Measurements from ENCODE around the gene MYO5B. TPM values are rescaled to one million over a fixed set of nuclear protein-coding genes. Genes with fewer than 3 reads are reported as not detected.

MYO5B gene
- total RNA-seq, 1 donor from 2014 or later: 0.21 TPM

DNA sequence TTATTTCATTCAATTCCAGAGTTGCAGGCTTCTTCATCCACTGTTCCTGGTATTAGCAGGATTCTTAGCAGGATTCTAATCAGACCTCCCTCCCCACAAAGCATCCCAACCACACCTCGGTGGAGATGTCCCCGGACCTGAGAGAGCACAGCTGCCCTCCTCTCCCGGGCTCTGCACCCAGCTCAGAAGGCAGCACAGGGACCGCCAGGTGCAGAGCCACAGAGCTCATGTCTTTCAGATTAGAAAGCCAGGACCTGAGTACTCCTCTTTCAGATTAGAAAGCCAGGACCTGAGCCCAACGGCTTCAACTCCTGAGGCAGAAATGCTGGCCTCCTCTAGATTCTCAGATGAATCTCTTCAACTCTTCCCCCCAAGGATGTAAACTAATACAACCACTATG, 152.3 kb downstream of the MYO5B start:
- no peaks in the 10 kb centered on the region for H3K9me3 ChIP-seq
- no peak overlapping the region for H3K4me3 ChIP-seq
- no peak overlapping the region for H3K27ac ChIP-seq
- no peaks in the 10 kb centered on the region for H3K36me3 ChIP-seq
- H3K4me1 ChIP-seq: no peaks in the 10 kb centered on the region
- DNase-seq (ENCODE audit: low spot score in 2 of 2): no peak
- no peaks in the 10 kb centered on the region for H3K27me3 ChIP-seq
- TF ChIP-seq, protein P1, sequence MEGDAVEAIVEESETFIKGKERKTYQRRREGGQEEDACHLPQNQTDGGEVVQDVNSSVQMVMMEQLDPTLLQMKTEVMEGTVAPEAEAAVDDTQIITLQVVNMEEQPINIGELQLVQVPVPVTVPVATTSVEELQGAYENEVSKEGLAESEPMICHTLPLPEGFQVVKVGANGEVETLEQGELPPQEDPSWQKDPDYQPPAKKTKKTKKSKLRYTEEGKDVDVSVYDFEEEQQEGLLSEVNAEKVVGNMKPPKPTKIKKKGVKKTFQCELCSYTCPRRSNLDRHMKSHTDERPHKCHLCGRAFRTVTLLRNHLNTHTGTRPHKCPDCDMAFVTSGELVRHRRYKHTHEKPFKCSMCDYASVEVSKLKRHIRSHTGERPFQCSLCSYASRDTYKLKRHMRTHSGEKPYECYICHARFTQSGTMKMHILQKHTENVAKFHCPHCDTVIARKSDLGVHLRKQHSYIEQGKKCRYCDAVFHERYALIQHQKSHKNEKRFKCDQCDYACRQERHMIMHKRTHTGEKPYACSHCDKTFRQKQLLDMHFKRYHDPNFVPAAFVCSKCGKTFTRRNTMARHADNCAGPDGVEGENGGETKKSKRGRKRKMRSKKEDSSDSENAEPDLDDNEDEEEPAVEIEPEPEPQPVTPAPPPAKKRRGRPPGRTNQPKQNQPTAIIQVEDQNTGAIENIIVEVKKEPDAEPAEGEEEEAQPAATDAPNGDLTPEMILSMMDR (IDR thresholded peaks at IDR 0.05): no peak
- intact Hi-C loops (cut with DNase I): no loop called here

DNA sequence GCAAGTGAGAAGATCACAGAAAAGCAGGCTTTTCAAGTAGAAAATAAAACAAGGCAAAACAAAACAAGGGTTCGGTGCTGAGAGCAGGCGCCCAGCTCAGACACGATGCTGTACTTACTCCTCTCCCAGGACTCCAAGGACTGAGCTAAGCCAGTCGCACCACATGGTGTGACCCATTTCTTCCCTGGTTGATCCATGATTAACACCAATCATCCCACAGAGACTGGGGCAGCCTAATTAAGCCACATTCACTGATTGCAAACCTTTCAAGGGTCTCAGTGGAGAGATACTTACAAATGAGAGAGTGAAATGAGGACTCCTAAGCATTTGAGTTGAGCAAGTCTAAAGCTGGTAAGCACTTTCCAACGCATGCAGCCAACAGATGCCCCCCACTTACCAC, 155.2 kb downstream of the MYO5B start:
- no peaks in the 10 kb centered on the region for H3K36me3 ChIP-seq
- no peak for DNase-seq (ENCODE audit: low spot score in 2 of 2)
- no peaks in the 10 kb centered on the region for H3K27me3 ChIP-seq
- H3K9me3 ChIP-seq: no peaks in the 10 kb centered on the region
- intact Hi-C loops (cut with DNase I): no loop called here
- H3K27ac ChIP-seq: no peak overlapping the region
- H3K4me1 ChIP-seq: no peaks in the 10 kb centered on the region
- H3K4me3 ChIP-seq: no peak overlapping the region
- TF ChIP-seq, protein P1 (IDR thresholded peaks at IDR 0.05): no peak

DNA sequence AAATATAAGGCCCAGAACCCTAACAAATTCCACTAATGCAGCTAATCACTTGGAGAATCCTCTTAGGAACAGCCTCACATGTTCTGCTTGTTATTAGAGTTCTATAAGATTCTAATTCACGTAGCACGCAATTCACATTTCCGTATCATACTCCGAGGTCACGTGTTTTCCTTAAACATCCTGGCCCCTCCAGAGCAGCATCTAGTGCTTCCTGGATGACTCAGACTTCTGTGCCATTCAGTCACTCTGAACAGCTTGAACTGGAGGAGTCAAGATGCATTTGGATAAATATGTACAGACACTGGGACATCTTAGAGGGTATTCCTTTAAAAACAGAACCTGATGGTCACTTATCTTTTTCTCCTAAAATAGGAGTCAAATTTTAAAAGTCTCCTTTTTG, 156.5 kb downstream of the MYO5B start:
- Histone ChIP-seq H3K27ac (no peak overlapping the region), H3K36me3 (no peaks in the 10 kb centered on the region), H3K27me3 (no peaks in the 10 kb centered on the region), H3K9me3 (no peaks in the 10 kb centered on the region), H3K4me1 (no peaks in the 10 kb centered on the region), H3K4me3 (no peak overlapping the region)
- TF ChIP-seq, protein P1 (IDR thresholded peaks at IDR 0.05): no peak
- no peak for DNase-seq (ENCODE audit: low spot score in 2 of 2)
- intact Hi-C loops (cut with DNase I): no loop called here

DNA sequence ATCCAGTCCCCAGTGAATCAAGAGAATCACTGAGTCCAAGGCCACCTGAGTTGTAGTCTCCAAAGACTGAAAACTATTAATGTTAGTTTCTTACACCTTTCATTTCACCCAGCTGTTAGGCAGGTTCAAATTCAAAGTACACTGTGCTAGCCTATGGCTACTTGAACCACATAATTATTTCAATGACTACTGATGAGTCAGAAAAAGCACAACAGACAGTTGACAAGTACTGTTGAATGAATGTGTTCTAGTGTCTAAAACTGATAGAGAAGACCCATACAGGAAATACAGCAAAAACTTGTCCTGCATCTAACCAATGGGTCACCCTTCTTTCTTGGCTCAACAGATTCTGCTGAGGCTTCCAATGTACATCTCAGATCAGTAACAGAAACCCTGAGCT, 160.9 kb downstream of the MYO5B start:
- Histone ChIP-seq H3K27ac (no peak overlapping the region), H3K36me3 (no peaks in the 10 kb centered on the region), H3K27me3 (no peaks in the 10 kb centered on the region), H3K9me3 (no peaks in the 10 kb centered on the region), H3K4me1 (no peaks in the 10 kb centered on the region), H3K4me3 (no peak overlapping the region)
- DNase-seq (ENCODE audit: low spot score in 2 of 2): no peak
- intact Hi-C loops (cut with DNase I): no loop called here
- TF ChIP-seq, protein P1 (IDR thresholded peaks at IDR 0.05): no peak

DNA sequence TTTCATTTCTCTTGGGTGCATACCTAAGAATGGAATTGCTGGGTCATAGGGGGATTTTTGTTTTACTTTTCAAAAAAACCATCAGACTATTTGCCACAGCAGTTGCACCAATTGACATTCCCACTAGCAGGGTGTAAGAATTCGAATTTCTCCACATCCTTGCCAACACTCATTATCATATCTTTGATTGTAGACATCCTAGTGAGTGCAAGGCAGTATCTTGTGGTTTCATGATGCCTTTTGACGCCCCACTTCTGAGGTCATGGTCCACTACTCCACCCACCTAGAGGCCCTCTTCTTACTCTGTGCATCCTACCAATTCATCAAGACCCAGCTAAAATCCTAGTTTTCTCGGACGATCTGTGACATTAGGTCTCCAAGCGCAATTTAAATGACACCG, 161.9 kb downstream of the MYO5B start:
- TF ChIP-seq, protein P1 (IDR thresholded peaks at IDR 0.05): no peak
- H3K27ac ChIP-seq: no peak overlapping the region
- H3K9me3 ChIP-seq: no peaks in the 10 kb centered on the region
- H3K4me1 ChIP-seq: no peaks in the 10 kb centered on the region
- H3K27me3 ChIP-seq: no peaks in the 10 kb centered on the region
- H3K36me3 ChIP-seq: no peaks in the 10 kb centered on the region
- DNase-seq (ENCODE audit: low spot score in 2 of 2): no peak
- no peak overlapping the region for H3K4me3 ChIP-seq
- intact Hi-C loops (cut with DNase I): no loop called here

DNA sequence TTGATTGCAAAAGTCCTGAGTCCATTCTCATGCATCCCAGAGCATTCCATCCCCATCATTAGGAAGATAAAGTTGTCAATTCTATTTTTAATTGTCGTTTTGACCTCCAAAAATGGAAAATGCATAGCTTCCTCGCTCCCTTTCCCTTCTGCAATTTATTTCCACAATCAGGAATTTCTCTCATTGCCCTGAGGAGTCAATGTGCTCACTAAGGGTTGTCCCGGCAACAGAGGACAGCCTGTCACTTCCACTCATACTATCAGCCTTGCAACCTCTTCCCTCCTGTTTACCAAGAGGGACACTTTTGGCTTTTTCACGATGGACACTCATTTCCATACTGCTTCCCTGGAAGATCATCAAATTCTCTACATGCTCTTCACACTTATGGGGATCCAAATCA, 164.8 kb downstream of the MYO5B start:
- TF ChIP-seq, protein P1 (IDR thresholded peaks at IDR 0.05): no peak
- DNase-seq (ENCODE audit: low spot score in 2 of 2): no peak
- intact Hi-C loops (cut with DNase I): no loop called here
- H3K4me3 ChIP-seq: no peak overlapping the region
- no peaks in the 10 kb centered on the region for H3K36me3 ChIP-seq
- no peak overlapping the region for H3K27ac ChIP-seq
- H3K9me3 ChIP-seq: no peaks in the 10 kb centered on the region
- no peaks in the 10 kb centered on the region for H3K27me3 ChIP-seq
- H3K4me1 ChIP-seq: no peaks in the 10 kb centered on the region

Data from ascending aorta (tissue), 2 donors.